HepG2 (cell line): ENCODE measurements around the gene FNBP1L. TPM values are rescaled to one million over a fixed set of nuclear protein-coding genes. Genes with fewer than 3 reads are reported as not detected.

Source experiments
- ESRRA ChIP-seq: sonication (generic); formaldehyde crosslinking; IDR thresholded peaks from 2 replicates; pipeline ENCODE4 v1.5.1; 2020; ENCODE audit warnings: mild to moderate bottlenecking, low read depth, missing genetic modification reagents
- FOXA1 ChIP-seq, 2 experiments: fragments of 450-650 bp in 1 of 2; sonication (generic) in 1 of 2; formaldehyde crosslinking in 1 of 2; IDR thresholded peaks; 2 replicates each; pipeline versions ENCODE4 v1.4.0 to v1.6.1; 2016 to 2020; ENCODE audit warnings: missing genetic modification reagents in 1 of 2
- HOXA3 ChIP-seq: sonication (generic); formaldehyde crosslinking; IDR thresholded peaks from 2 replicates; pipeline ENCODE4 v1.5.0; 2020; ENCODE audit warnings: missing genetic modification reagents
- HOXA9 ChIP-seq: sonication (generic); formaldehyde crosslinking; IDR thresholded peaks from 2 replicates; pipeline ENCODE4 v1.8.1; 2022; ENCODE audit warnings: missing genetic modification reagents, mild to moderate bottlenecking, moderate library complexity, borderline replicate concordance
- KLF9 ChIP-seq: IDR thresholded peaks from 2 replicates; pipeline ENCODE4 v1.6.1; 2016; ENCODE audit warnings: low read depth
- LBX2 ChIP-seq: sonication (generic); formaldehyde crosslinking; IDR thresholded peaks from 2 replicates; pipeline ENCODE4 v1.5.0; 2020; ENCODE audit warnings: missing genetic modification reagents, mild to moderate bottlenecking, borderline replicate concordance
- MLX ChIP-seq: IDR thresholded peaks from 2 replicates; pipeline ENCODE4 v1.6.1; 2016
- PHB2 ChIP-seq: fragments of 450-650 bp; IDR thresholded peaks from 2 replicates; pipeline ENCODE4 v1.6.1; 2018; ENCODE audit not compliant: partially characterized antibody
- RFX3 ChIP-seq: IDR thresholded peaks from 2 replicates; pipeline ENCODE4 v1.6.1; 2016; ENCODE audit warnings: missing biosample characterization, missing genetic modification reagents
- SAFB2 ChIP-seq: sonication (generic); formaldehyde crosslinking; IDR thresholded peaks from 2 replicates; pipeline ENCODE4 v1.5.1; 2020; ENCODE audit warnings: missing genetic modification reagents, low read depth, mild to moderate bottlenecking, borderline replicate concordance
- STAT5B ChIP-seq: sonication (generic); formaldehyde crosslinking; IDR thresholded peaks from 2 replicates; pipeline ENCODE4 v1.4.0; 2020; ENCODE audit warnings: missing genetic modification reagents
- TBP ChIP-seq: sonication (generic); formaldehyde crosslinking; IDR thresholded peaks from 2 replicates; pipeline ENCODE4 v1.5.0; 2020; ENCODE audit warnings: missing genetic modification reagents
- ZBTB21 ChIP-seq: sonication (generic); formaldehyde crosslinking; IDR thresholded peaks from 2 replicates; pipeline ENCODE4 v1.4.0; 2020; ENCODE audit warnings: missing genetic modification reagents
- ZNF383 ChIP-seq: sonication (generic); formaldehyde crosslinking; IDR thresholded peaks from 2 replicates; pipeline ENCODE4 v1.4.0; 2020; ENCODE audit warnings: missing genetic modification reagents, mild to moderate bottlenecking, borderline replicate concordance
- ZNF547 ChIP-seq: sonication (generic); formaldehyde crosslinking; IDR thresholded peaks from 2 replicates; pipeline ENCODE4 v1.5.1; 2020; ENCODE audit warnings: mild to moderate bottlenecking, missing genetic modification reagents
- ZNF550 ChIP-seq: sonication (generic); formaldehyde crosslinking; IDR thresholded peaks from 2 replicates; pipeline ENCODE4 v1.4.0; 2020; ENCODE audit warnings: mild to moderate bottlenecking, missing genetic modification reagents, borderline replicate concordance
- ZNF556 ChIP-seq: sonication (generic); formaldehyde crosslinking; IDR thresholded peaks from 2 replicates; pipeline ENCODE4 v1.4.0; 2020; ENCODE audit warnings: mild to moderate bottlenecking, missing genetic modification reagents, borderline replicate concordance
- ZNF883 ChIP-seq: sonication (generic); formaldehyde crosslinking; IDR thresholded peaks from 2 replicates; pipeline ENCODE4 v1.5.1; 2020; ENCODE audit warnings: mild to moderate bottlenecking, missing genetic modification reagents; ENCODE audit errors: not compliant biosample characterization
- polyA plus RNA-seq, 8 experiments: library from polyadenylated mRNA; depleted of rRNA in 3 of 8; stranded (reverse) in 7 of 8; unstranded in 1 of 8; fragments of >200 nt; fragmentation: Illumina TruSeq in 4 of 8; extraction: Trizol in 4 of 8; gene quantifications; 2 replicates each; pipeline versions ENCODE4 v1.2.1 to v1.2.3, GENCODE V29; 2011 to 2016; ENCODE audit warnings: low read depth in 4 of 8, missing spikeins in 1 of 8, mixed read lengths in 1 of 8; ENCODE audit not compliant: insufficient read depth in 1 of 8
- total RNA-seq, 5 experiments: library from RNA; depleted of rRNA; stranded (reverse); fragments of >200 nt; fragmentation: Illumina TruSeq; extraction: Trizol; gene quantifications; 2 replicates each; pipeline ENCODE4 v1.2.3, GENCODE V29; 2016; ENCODE audit warnings: low read depth in 1 of 5
- TF ChIP-seq, protein P1 (sequence below): sonication (generic); formaldehyde crosslinking; conservative IDR thresholded peaks from 2 replicates; pipeline ENCODE4 v1.5.0; 2020; ENCODE audit warnings: missing genetic modification reagents
- TF ChIP-seq, protein P2 (sequence below): sonication (generic); formaldehyde crosslinking; conservative IDR thresholded peaks from 2 replicates; pipeline ENCODE4 v1.8.0; 2022; ENCODE audit warnings: missing genetic modification reagents
- TF ChIP-seq, protein P3 (sequence below): sonication (generic); formaldehyde crosslinking; IDR thresholded peaks from 2 replicates; pipeline ENCODE4 v1.8.0; 2022; ENCODE audit warnings: mild to moderate bottlenecking, missing genetic modification reagents; ENCODE audit not compliant: insufficient replicate concordance
- TF ChIP-seq, protein P4 (sequence below): sonication (generic); IDR thresholded peaks from 2 replicates; pipeline ENCODE4 v1.6.1; 2016; ENCODE audit warnings: low read depth, borderline replicate concordance

The FNBP1L gene
- total and polyA plus RNA-seq, 2 of the 13 experiments (the other 11 are each of a cell fraction or from before 2014, with no cell fraction given) = 24.1 to 27.1 TPM

DNA sequence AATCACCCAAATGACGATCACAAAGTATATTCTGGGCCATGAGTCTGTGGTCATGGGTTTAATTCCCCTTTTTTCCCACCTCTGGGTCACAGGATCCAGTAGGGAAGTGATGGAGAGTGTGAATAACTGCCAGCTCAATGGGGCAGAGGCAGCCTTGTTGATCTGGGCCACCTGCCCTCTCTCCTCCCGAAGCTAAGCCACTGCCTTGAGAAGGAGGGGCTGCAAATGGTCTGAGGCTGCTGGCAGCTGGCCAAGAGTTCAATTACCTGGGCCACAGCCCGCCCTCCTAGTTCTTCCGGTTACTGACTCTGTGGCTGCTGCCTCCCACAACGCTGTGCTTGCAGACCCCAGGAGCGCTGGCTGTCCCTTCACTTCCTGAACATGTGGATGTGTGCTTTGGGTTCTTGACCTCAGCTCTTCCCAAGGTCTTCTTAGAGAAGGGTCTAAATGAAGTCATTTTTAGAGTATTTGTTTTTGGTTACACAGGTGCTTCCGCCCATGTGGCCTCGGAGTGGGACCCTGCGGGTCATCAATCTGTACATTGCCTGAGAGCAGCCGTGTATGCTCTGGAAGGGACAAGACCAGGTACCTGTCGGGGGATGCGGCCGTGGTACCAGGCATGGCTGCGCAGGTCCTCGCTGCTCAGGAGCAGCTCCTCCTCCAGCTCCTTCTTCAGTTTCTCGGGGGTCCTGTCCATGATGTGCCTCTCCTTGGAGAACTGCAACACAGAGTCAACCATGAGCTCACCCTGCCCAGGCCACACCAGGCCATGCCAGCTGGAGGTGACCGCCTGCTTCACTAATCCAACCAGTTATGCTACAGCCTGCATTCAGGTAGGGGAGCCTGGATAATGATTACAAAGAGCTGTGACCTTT lies 144.0 kb downstream of the FNBP1L start (continued):
- TF ChIP-seq FOXA1 (IDR thresholded peaks at IDR 0.05) (no peak), FOXA1 (CRISPR knock-in tag; IDR thresholded peaks at IDR 0.05) (peak; percentile 39; the same call in 1 of the 2 replicates), ZNF383 (CRISPR knock-in tag) (peak; percentile 79; the same call in 1 of the 2 replicates), HOXA3 (CRISPR knock-in tag) (peak; percentile 57; the same call in 1 of the 2 replicates), TBP (no peak), ZNF556 (CRISPR knock-in tag) (peak; percentile 68; the same call in 1 of the 2 replicates), ZNF550 (no peak), LBX2 (peak; percentile 56; the same call in 1 of the 2 replicates), HOXA9 (CRISPR knock-in tag) (no peak), ZNF547 (no peak), ZBTB21 (CRISPR knock-in tag) (peak; percentile 56), PHB2 (no peak), RFX3 (CRISPR knock-in tag) (no peak), SAFB2 (CRISPR knock-in tag) (no peak; the same call in 1 of the 2 replicates), KLF9 (no peak), ESRRA (peak; percentile 83), ZNF883 (CRISPR knock-in tag) (no peak), STAT5B (peak; percentile 52; the same call in 1 of the 2 replicates), MLX (CRISPR knock-in tag) (peak; percentile 97)
- TF ChIP-seq, protein P1, sequence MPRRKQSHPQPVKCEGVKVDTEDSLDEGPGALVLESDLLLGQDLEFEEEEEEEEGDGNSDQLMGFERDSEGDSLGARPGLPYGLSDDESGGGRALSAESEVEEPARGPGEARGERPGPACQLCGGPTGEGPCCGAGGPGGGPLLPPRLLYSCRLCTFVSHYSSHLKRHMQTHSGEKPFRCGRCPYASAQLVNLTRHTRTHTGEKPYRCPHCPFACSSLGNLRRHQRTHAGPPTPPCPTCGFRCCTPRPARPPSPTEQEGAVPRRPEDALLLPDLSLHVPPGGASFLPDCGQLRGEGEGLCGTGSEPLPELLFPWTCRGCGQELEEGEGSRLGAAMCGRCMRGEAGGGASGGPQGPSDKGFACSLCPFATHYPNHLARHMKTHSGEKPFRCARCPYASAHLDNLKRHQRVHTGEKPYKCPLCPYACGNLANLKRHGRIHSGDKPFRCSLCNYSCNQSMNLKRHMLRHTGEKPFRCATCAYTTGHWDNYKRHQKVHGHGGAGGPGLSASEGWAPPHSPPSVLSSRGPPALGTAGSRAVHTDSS (CRISPR knock-in tag) = no peak
- TF ChIP-seq, protein P2, sequence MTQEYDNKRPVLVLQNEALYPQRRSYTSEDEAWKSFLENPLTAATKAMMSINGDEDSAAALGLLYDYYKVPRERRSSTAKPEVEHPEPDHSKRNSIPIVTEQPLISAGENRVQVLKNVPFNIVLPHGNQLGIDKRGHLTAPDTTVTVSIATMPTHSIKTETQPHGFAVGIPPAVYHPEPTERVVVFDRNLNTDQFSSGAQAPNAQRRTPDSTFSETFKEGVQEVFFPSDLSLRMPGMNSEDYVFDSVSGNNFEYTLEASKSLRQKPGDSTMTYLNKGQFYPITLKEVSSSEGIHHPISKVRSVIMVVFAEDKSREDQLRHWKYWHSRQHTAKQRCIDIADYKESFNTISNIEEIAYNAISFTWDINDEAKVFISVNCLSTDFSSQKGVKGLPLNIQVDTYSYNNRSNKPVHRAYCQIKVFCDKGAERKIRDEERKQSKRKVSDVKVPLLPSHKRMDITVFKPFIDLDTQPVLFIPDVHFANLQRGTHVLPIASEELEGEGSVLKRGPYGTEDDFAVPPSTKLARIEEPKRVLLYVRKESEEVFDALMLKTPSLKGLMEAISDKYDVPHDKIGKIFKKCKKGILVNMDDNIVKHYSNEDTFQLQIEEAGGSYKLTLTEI = no peak
- TF ChIP-seq, protein P3, sequence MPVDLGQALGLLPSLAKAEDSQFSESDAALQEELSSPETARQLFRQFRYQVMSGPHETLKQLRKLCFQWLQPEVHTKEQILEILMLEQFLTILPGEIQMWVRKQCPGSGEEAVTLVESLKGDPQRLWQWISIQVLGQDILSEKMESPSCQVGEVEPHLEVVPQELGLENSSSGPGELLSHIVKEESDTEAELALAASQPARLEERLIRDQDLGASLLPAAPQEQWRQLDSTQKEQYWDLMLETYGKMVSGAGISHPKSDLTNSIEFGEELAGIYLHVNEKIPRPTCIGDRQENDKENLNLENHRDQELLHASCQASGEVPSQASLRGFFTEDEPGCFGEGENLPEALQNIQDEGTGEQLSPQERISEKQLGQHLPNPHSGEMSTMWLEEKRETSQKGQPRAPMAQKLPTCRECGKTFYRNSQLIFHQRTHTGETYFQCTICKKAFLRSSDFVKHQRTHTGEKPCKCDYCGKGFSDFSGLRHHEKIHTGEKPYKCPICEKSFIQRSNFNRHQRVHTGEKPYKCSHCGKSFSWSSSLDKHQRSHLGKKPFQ (CRISPR knock-in tag) = peak; percentile 61
- TF ChIP-seq, protein P4, sequence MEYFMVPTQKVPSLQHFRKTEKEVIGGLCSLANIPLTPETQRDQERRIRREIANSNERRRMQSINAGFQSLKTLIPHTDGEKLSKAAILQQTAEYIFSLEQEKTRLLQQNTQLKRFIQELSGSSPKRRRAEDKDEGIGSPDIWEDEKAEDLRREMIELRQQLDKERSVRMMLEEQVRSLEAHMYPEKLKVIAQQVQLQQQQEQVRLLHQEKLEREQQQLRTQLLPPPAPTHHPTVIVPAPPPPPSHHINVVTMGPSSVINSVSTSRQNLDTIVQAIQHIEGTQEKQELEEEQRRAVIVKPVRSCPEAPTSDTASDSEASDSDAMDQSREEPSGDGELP = peak; percentile 77; the same call in 1 of the 2 replicates
